ENCODE results near the gene ZNF205.
A peak's percentile ranks its signal among the peaks of the same experiment; 100 is the strongest.

Gene ZNF205

DNA sequence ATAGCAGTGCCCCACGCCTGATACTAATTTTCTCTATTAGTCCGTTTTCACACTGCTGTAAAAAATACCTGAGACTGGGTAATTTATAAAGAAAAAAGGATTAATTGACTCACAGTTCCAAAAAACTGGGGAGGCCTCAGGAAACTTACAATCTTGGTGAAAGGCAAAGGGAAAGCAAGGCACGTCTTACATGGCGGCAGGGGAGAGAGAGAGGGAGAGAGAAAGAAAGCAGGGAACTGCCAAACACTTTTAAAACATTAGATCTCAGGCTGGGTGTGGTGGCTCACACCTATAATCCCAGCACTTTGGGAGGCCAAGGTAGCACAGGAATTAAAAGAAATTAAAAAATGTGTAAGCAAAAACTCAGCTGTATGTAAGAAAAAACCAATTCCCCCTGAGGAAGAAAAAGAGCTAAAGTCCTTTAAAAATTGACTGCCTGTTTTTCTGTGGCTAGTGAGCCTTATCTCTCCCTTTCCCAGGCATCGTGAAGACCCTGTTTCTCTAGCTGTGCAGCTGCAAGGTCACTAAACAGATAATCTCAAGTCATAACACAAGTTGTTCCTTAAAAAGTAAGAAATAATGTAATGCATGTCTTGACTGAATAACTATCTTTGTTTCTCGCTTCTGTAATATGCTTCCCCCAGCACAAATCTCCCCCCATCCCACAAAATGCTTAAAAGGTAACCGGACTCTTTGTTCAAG, 27.3 kb upstream of the ZNF205 start:
- no peak for DNase-seq

DNA sequence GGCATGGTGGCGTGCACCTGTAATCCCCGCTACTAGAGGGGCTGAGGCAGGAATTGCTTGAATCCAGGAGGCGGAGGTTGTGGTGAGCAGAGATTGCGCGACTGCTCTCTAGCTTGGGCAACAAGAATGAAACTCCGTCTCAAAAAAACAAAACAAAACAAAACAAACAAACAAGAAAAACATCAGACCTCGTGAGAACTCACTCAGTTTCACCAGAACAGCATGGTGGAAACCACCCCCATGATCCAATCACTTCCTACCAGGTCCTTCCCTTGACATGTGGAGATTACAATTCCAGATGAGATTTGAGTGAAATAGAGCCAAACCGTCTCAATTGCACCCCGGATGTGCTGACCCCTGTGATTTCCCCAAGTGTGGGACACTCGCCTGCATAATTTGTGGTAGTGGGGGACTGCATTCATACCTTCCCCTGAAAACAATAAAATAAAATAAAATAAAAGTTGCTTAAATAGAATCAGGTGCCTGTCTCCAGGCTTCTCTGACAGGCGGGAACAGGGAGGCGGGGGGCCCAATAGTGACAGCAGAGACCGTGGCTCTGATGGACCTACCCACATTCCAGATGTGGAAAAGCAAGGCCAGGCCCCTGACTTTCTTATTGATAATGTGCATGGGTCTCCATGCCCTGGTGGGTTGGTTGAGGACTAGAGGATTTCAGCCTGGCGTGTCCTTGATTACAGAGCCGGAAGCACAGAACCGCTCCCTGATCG, 26.4 kb upstream of the ZNF205 start:
- no peak for DNase-seq

DNA sequence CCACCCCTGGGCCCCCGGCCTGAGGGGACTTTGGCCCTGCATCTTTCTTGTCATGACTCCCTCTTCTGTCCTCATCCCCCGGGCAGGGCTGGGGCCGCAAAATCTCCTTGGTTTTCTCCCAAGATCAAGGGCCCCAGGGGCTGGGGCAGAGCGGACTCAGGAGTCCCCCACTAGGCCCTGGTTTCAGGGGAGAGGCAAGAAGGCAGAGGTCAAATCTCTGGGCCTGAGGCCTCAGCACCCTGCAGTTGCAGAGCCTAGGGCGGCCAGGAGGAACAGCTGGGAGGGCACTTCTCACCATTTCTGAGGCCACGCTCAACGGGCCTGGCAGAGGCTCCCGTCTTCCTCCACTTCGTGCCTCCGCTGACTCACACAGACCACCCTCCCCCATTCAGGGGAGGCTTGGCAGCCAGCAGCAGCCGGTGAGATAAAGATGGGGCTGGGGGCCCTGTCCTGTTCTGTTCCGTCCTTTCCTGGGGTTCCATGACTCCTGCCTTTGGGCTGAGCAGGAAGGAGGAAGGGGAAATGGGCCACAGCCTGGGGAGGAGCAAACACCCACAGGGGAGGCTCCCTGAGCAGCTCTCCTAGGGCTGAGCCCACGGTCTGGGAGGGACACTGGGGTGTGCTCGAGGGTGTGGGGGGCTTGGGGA, 25.7 kb upstream of the ZNF205 start:
- DNase-seq = no peak

DNA sequence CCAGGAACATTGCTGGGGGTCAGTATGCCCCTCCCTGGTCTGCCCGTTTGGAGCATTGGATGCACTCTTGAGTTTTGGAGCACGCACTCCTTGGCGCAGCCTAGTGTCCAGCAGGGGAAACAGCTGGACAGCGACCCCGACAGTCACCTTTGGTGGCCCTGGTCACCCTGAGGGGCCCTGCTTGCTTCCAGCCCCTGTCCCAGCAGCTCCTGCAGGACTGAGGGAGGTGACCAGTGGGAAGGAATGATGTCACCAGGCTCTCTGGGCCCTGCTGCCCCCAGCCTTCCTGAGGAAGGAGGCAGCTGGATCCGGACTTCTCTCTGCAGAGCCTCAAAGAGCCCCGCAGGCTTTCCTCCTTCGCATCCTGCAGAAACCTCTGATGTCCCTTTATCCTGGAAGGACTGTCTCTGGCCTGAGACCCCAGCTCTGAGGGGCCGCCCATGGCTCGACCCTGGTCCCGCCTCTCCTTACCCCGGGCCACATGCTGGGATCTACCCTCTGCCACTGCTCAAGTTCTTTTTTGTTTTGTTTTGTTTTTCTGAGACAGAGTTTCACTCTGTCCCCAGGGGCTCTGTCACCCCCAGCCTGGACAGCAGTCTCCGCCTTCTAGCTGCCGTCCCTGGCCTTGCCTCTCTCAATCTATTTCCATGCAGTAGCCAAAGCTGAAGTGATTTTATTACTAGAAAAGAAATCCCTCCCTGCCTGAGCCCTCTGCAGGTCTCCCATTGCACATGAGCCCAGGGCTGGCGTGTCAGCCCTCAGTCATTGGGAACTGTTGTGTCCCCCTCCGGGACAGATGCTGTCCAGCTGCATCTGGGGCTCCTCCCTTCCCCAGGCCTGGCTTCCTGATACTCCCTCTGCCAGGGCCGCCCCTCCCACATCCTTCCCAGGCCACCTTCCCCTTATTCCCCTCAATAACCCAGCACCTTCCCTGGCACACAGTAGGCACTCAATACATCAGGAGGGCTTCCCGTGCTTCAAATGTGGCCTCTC, 24.8 kb upstream of the ZNF205 start:
- DNase-seq = no peak

DNA sequence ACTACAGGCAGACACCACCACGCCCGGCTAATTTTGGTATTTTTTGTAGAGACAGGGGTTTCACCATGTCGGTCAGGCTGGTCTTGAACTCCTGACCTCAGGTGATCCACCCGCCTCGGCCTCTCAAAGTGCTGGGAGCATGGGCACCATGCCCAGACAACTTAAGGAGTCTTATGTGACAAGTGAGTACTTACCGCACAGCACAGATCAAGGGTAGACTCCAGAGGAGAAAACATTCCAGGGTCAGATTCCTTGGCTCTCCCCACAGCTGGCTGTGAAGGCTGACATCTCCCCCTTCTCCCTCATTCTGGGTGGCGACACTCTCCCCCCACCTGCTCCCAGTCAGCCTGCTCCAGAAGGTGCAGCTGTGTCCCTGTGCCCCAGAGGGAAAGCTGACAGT, 23.9 kb upstream of the ZNF205 start:
- no peak for DNase-seq

DNA sequence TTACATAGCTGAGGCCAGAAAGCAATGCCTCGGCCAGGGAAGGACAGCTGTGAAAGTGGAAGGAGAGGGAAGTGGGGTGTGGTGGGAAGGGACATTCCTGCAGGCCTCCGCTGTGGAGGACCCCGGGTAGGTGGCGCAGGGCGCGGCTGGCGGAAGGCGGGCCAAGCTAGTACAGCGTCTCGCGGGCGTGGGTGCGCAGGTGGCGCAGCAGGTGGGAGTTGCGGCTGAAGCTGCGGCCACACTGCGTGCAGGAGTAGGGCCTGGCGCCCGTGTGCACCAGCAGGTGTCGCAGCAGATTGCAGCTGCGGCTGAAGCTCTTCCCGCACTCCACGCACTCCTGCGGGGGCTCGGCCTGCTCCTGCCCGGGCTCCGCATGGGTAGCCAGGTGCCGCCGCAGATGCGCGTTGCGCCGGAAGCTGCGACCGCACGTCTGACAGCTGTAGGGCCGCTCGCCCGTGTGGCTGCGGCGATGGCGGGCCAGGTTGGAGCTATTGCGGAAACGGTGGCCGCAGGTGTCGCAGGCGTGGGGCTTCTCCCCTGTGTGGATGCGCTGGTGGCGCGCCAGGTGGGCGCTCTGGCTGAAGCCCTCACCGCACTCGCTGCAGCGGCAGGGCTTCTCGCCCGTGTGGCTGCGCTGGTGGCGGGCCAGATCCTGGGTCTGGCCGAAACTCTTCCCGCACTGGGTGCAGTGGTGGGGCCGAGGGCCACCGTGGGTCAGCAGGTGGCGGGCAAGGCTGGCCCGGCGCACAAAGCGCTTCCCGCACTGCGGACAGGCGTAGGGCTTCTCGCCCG, 23.3 kb upstream of the ZNF205 start:
- DNase-seq = no peak

DNA sequence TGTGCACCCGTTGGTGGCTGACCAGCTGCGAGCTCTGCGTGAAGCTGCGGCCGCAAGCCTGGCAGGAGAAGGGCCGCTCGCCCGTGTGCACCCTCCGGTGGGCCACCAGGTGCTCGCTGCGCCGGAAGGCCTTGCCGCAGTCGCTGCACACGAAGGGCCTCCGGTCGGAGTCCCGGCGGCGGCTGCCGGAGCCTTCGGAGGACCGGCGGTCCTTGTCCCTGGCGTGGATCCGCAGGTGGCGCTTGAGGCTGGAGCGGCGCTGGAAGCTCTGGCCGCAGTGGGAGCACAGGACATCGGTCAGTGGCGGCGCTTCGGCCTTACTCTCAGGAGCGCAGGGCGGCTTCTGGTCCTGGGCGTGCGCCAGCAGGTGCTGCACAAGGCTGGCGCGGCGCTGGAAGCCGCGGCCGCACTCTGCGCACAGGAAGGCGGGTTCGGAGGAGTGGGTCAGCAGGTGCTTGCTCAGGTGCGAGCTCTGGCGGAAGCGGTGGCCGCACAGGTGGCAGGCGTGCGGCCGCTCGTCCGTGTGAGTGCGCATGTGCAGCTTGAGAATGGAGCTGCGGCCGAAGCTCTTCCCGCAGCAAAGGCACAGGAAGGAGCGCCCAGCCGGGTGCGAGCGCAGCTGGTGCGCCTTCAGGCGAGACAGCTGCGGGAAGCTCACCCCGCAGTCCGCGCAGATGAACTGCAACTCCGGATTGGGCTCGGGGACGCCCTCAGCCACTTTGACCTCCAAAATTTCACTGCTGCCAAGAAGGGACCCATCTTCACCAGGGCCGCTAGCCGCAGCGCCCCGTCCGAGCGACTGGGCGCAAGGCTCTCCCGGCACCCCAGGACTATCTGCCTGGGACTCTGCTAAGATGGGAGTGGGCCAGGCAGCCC, 22.4 kb upstream of the ZNF205 start:
- no peak for DNase-seq

DNA sequence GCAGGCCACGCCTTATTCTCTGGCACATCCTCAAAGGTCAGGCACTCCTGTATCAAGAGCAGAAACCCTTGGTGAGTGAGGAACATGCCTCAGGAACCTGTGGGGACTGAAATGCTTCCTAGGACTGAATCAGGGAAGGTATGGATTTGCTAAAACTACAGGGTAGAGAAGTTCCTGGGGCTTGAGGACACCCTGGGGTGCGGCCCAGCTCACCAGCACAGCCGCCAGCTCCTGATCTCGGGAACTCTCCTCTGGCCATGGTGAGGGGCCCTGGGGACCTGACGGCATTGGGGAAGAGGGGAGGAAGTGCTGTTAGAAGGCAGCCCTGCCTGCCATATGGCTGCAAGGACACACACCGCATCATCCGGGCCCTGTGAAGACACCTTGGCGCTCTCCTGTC, 20.8 kb upstream of the ZNF205 start:
- no peak for DNase-seq

DNA sequence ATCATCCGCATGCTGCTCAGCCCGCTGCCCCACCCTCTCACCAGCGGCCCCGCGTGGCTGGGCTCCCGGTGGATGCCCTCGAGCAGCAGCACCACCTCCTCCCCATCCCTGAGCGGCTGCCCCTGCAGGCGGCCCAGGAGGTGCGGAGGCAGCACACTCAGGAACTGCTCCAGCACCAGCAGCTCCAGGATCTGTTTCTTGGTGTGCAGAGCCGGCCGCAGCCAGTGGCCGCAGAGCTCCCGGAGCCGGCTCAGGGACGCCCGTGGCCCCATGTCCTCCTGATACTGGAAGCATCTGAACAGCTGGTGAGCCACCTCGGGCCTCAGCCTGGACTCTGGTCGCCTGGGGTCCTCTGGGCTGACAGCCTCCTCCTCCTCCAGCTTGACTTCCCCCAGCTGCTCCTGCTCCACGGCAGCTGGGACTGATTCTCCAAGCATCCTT, 19.9 kb upstream of the ZNF205 start:
- no peak for DNase-seq

DNA sequence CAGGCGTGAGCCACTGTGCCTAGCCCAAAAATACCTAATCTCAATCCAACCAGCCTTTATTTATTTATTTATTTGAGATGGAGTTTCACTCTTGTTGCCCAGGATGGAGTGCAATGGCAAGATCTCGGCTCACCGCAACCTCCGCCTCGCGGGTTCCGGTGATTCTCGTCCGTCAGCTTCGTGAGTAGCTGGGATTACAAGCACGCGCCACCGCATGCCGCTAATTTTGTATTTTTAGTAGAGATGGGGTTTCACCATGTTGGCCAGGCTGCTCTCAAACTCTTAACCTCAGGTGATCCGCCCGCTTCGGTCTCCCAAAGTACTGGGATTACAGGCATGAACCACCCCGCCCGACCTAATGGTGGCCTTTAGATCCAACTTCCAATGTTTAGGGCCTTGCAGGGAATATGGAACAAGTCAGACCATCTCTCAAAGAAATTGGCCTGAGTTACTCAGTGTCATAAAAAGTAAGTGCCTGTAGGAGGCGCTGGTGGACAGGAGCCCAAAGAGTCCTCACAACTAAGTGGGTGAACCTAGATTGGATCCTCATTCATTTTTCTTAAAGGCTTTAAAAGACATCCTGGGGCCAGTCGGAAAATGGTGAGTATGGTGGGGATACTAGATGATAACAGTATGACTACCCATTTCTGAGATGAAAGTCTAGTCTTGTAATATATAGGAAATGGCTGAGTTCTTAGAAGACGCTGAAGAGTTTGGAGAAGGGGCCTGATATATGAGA, 17.9 kb upstream of the ZNF205 start:
- peak in 1 of 51 donors; percentile 8 for DNase-seq

DNA sequence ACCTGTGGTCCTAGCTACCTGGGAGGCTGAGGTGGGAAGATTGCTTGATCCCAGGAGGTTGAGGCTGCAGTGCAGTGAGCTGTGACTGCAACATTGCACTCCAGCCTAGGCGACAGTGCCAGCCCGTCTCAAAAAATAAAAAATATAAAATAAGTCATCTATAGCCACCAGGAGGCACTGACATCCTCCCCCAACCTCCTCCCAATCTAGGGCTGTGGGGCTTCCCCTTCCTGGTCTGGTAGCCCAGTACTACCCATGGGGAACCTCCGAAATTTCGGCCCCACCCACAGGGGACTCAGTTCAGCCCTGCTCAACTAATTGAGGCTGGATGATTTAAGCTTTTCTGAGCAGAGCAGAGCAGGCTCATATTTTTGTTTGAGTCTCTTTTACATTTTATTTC, 16.5 kb upstream of the ZNF205 start:
- no peak for DNase-seq

DNA sequence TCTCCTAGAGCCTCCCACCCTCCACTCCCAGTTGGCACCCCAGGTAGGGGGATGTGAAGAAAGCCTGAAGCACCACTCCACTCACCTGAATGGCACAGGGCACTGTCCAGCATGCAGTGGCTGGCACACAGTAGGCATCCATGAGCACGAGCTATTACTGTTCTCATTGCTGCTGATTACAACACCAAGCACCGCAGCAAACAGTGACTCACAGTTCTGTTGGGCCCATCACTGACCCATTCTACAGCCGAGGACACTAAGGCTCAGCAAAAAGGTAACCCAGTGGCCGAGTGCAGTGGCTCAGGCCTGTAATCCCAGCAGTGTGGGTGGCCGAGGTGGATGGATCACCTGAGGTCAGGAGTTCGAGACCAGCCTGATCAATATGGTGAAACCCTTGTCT, 16.0 kb upstream of the ZNF205 start:
- DNase-seq = no peak

DNA sequence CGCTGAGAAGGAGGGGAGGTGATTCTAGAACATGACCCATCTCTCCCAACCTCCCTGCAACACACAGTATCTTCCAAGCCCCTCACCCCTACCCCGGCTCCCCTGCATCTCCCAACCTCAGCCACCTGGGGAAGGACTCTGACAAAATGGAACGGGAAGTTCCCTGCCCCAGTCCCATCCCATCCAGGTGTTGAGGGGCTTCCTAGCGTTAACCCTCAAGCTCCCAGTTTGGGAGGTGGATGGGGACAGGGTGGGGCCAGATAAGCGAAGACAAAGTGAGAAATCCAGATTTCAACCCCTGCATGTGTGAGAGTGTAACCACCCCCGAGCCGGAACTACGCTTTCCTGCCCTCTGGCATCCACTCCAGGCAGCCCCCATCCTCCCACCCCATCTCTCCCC, 15.1 kb upstream of the ZNF205 start:
- no peak for DNase-seq

DNA sequence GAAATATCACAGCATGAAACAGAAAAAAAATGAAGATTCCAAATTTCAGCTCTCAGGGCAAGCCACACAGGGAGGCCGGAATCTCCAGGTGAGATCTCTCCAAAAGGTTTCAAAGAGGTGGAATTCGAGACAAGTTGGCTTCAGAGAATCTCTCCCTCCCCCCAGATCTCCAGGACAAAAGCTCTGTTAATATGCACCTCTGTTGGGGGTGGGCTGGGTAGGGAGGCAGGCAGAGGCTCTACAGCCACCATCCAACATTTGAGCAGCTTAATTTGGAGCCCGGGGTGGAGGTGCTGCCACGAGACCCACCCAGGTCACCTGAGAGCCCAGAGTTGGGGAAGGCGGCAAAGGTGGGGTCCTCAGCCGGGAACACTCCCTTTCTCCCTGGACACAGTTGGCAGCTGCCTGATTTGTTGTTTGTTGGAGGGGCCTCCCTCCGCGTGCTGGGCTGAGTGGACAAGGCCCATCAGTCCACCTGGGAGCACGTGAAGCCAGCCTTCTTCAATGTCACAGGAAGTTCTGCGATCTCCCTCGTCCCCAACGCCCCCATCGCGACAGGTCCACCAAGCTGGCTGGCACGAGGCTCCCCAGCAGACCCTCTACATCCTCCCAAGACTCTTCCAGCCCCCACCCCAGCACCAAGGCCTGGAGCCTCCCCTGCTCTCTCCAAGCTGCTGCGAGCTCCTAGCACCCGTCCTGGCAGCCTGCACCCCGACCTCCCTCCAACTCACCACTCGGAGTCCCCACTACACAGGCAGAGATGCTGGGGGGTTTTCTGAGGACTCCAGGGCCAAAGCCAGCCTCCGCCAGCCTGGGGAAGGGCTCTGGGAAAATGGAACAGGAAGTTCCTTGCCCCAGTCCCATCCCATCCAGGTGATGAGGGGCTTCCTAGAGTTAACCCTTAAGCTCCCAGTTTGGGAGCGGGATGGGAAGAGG, 13.7 kb upstream of the ZNF205 start, which contains the start of gene ZSCAN10:
Gene ZSCAN10 (minus strand): TSS at position 836 of the 936 bp plus-strand sequence. CDS start 6,357 bp downstream, outside the sequence.
- DNase-seq = no peak

DNA sequence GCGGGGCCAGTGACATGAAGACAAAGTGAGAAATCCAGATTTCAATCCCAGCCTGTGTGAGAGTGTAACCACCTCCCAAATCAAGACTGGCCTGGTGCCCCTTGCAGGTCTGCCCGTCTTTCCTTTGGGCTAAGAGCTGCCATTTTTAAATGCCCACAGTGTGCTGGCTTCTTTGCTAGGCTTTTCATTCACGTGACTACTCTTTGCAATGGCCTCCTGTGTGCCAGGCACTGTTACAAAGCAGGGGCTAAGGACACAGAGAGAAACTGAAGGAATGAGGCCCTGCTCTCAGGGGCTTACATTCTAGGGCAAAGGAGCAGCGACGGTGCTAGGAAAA, 13.0 kb upstream of the ZNF205 start:
- DNase-seq = no peak

DNA sequence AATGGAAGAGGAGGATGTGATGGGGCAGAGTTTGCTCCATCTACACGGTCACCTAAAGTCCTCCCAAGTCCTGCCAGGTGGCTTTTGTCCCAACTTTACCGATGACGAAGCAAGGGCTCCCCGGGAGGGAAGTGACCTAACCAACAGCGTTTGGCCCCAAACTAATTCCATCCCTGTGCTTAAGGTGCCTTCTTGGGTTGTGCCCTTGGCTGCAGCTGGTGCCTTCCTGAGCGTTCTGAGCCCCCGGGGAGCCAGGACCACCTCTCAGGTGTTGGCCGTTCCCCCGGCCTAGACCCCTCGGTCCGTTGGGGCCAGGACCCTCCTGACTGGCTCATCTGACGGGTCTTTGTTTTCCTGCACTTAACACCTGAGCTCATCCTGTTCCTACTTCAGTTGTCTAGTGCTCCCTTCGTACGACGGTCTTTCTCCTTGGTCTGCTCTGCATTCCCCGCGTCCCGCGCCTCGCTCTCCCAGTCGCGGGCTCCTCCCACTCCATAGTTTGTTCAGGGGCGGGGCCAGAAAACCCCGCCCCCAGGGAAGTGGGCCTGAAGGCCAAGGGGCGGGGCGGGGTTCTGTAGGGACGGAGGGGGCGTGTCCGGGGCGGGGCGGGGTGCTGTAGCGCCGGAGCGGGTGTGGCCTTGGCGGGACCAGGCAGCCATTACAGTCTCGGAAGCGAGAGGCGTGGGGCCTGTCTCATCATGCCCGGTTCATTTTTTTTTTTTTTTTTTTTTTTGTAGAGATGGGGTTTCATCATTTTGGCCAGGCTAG, 12.5 kb upstream of the ZNF205 start:
- DNase-seq = peak in 38 of 51 donors; percentile 5 to 65 (median 30)

Data from hypothalamus (tissue), 51 donors.